Measurements from ENCODE around the gene PHC3. TPM values are rescaled to one million over a fixed set of nuclear protein-coding genes. Genes with fewer than 3 reads are reported as not detected.

The PHC3 gene
- total and polyA plus RNA-seq, 2 of the 13 experiments (the other 11 are each of a cell fraction or from before 2014, with no cell fraction given), result 24.1 to 49.0 TPM

DNA sequence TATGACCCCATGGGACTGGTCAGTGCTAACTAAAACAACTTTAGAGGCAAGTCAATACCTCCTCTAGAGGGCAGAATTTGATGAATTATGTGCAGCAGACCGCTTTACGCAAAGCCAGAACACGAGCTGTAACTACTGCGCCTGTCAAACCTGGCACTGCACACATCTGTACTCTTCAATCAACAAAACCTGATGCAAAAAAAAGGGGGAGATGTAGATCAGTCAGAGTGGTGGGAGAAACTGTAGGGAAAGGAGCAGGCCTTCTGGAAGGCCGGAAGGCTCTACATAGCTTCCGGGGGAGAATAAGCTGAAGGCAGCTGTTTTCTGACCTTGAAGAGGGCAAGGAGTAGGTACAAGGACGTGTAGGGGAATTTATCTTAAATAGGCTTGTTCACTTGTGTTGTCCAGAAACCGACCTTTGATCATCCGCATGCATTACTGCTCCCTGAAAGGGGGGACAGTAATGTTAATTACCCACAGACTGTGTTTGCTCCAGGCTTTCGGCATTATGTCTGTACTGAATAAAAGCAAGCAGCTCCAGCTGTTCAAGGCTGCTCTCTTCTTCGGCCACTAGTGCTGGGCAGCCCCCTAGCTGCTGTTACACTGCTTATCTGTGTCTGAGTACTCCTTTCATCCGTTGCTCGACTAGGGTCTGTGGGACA lies 102.8 kb downstream of the PHC3 start:
- Histone ChIP-seq H4K20me1 (ENCODE audit: insufficient read depth, low read length) (no peaks in the 10 kb centered on the region), H3K36me3 (replicated peaks in 1 of 2; ENCODE audit: control insufficient read depth in 1 of 2, insufficient read depth in 2 of 2, low read length in 2 of 2) (peaks cover 0 to 1% of the 10 kb centered on the region in 2 experiments; a peak in 2 of 5 replicates), H3K9ac (ENCODE audit: insufficient read depth, low read depth, low read length) (peak overlapping the region; percentile 57), H3K4me1 (ENCODE audit: insufficient read depth, low read length) (peaks cover 64% of the 10 kb centered on the region), H3K9me3 (ENCODE audit: low read length) (no peaks in the 10 kb centered on the region), H3K27ac (ENCODE audit: extremely low read length, insufficient read depth, low read length) (peak overlapping the region; percentile 85), H3K4me3 (replicated peaks in 1 of 3; ENCODE audit: insufficient read depth in 1 of 3, low read depth in 2 of 3, low read length in 3 of 3) (peak overlapping the region; percentile 30 to 51 (median 39)), H2AFZ (ENCODE audit: low read length) (peak overlapping the region; percentile 43), H3K27me3 (ENCODE audit: control insufficient read depth in 1 of 2, insufficient read depth in 2 of 2, low read length in 2 of 2) (no peaks in the 10 kb centered on the region), H3K79me2 (ENCODE audit: insufficient read depth, low read length) (no peaks in the 10 kb centered on the region), H3K4me2 (ENCODE audit: low read depth, low read length) (peak overlapping the region; percentile 69)
- no TSS peak for BruUV-seq (replicated peaks)
- intact Hi-C loops (cut with micrococcal nuclease; ENCODE audit: unreplicated experiment), result loop anchor here (2.0 kb wide), 2 partner anchors 42 to 306 kb away; partner anchors contain the start of genes GPR160 and MYNN
- ATAC-seq (peak; percentile 74), FAIRE-seq (peak; percentile 34), DNase-seq (ENCODE audit: low spot score) (peak; percentile 83)
- 9% methylated on average over 13 of the region's 13 CpGs for WGBS (ENCODE audit: low lambda C conversion rate)
- CTCF ChIA-PET (ENCODE audit: low intra/inter-chr PET ratio, low total read pairs), result interaction anchor here (1.0 to 1.3 kb wide), 2 partner anchors 16 to 41 kb away, joined by 3 read pairs; no protein-coding TSS in a partner anchor
- in situ Hi-C loops (cut with HindIII; ENCODE audit: extremely low pct_ligation_motif_present, low pct_unique_long_range_greater_than_20kb), result no loop called here
- POLR2A ChIA-PET, result interaction anchor here (1.0 to 2.9 kb wide), 8 partner anchors 15 to 277 kb away, joined by 3 to 8 read pairs (median 5); partner anchors contain the start of genes GPR160, PRKCI and SEC62
- TF ChIP-seq FOXA1 (IDR thresholded peaks at IDR 0.05) (no peak), FOXA1 (CRISPR knock-in tag; IDR thresholded peaks at IDR 0.05) (peak; percentile 49), IRF2 (CRISPR knock-in tag; IDR thresholded peaks at IDR 0.05) (peak; percentile 21; the same call in 1 of the 2 replicates), HMGXB4 (CRISPR knock-in tag; IDR thresholded peaks at IDR 0.05; ENCODE audit: borderline replicate concordance in 1 of 2, low read depth in 1 of 2) (peak; percentile 56 to 74; a peak in 3 of 4 replicates), SIN3A (IDR thresholded peaks at IDR 0.05; ENCODE audit: borderline replicate concordance, low read depth, low read length) (no peak), CREB1 (IDR thresholded peaks at IDR 0.05) (no peak), CREB1 (CRISPR knock-in tag; IDR thresholded peaks at IDR 0.05) (0 out of 2 replicates have a peak, but pooled peaks have one; percentile 51), MXI1 (IDR thresholded peaks at IDR 0.05; ENCODE audit: borderline replicate concordance, low read depth, low read length) (peak; percentile 59; the same call in 1 of the 3 replicates), HMG20B (CRISPR knock-in tag; conservative IDR thresholded peaks at IDR 0.05) (peak; percentile 40; the same call in 1 of the 2 replicates), GABPA (IDR thresholded peaks at IDR 0.05; ENCODE audit: low read depth, low read length) (0 out of 2 replicates have a peak, but pooled peaks have one; percentile 8), GABPA (CRISPR knock-in tag; IDR thresholded peaks at IDR 0.05; ENCODE audit: low read depth) (peak; percentile 81), MED1 (CRISPR knock-in tag; IDR thresholded peaks at IDR 0.05) (peak; percentile 72), ZNF777 (CRISPR knock-in tag; IDR thresholded peaks at IDR 0.05) (0 out of 2 replicates have a peak, but pooled peaks have one; percentile 13), RFXAP (CRISPR knock-in tag; IDR thresholded peaks at IDR 0.05; ENCODE audit: borderline replicate concordance) (0 out of 2 replicates have a peak, but pooled peaks have one; percentile 36), ARNTL (CRISPR knock-in tag; IDR thresholded peaks at IDR 0.05) (no peak), CREM (IDR thresholded peaks at IDR 0.05) (peak; percentile 30; the same call in 1 of the 2 replicates), CREM (CRISPR knock-in tag; IDR thresholded peaks at IDR 0.05) (no peak)
- TF ChIP-seq, protein P1, sequence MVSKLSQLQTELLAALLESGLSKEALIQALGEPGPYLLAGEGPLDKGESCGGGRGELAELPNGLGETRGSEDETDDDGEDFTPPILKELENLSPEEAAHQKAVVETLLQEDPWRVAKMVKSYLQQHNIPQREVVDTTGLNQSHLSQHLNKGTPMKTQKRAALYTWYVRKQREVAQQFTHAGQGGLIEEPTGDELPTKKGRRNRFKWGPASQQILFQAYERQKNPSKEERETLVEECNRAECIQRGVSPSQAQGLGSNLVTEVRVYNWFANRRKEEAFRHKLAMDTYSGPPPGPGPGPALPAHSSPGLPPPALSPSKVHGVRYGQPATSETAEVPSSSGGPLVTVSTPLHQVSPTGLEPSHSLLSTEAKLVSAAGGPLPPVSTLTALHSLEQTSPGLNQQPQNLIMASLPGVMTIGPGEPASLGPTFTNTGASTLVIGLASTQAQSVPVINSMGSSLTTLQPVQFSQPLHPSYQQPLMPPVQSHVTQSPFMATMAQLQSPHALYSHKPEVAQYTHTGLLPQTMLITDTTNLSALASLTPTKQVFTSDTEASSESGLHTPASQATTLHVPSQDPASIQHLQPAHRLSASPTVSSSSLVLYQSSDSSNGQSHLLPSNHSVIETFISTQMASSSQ (IDR thresholded peaks at IDR 0.05; ENCODE audit: low read depth), result peak; percentile 52; the same call in 1 of the 2 replicates
- TF ChIP-seq, protein P1 (CRISPR knock-in tag; IDR thresholded peaks at IDR 0.05; ENCODE audit: borderline replicate concordance), result no peak
